Hematopoietic multipotent progenitor cell treated with erythropoietin and hydrocortisone succinate and interleukin-3 and kit ligand, for 8 days (in vitro differentiated cells): ENCODE data around the gene MED31.
"Not testable (repeated sequence)": the region's sequence is repeated elsewhere in the genome, so short reads cannot be mapped to it uniquely, and the experiment has no call there.

Experiments used
- DNase-seq: peaks from one replicate; pipeline ENCODE4 v3.0.0-alpha.2; 2015

The MED31 gene

DNA sequence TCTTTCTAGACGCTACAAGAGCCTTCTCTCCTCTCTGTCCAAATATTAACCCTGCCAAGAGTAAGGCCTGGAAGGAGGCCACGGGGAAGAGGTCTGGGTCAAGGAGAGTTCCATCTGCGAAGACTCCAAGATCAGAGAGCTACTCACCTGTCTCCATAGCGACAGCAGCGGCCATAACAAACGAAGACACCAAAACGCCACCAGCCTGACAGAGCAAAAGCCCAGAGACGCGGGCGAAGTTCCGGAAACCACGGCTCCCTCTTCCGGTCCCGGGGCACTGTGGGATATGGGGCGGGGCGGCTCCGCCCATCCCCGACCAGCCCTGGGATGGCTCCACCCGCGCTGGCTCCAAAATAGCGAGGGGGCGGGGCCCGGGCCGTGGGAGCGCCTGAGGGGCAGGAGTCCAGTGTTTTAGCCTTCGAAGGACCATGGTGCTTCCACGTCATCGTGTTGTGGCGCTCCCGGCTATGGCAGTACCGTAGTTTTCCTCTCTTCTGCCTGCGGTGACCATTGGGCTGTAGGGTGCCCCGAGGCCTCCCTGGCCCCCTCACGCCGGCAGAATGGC, at the start of gene MED31, which contains the start of gene C17orf100:
MED31 (minus strand) TSS at position 252 of the 565 bp plus-strand sequence; CDS start at position 175, 77 bp downstream.
C17orf100 (plus strand) TSS at position 409 of the 565 bp plus-strand sequence; CDS start at position 561, 152 bp downstream.
- DNase-seq: peak; percentile 95

DNA sequence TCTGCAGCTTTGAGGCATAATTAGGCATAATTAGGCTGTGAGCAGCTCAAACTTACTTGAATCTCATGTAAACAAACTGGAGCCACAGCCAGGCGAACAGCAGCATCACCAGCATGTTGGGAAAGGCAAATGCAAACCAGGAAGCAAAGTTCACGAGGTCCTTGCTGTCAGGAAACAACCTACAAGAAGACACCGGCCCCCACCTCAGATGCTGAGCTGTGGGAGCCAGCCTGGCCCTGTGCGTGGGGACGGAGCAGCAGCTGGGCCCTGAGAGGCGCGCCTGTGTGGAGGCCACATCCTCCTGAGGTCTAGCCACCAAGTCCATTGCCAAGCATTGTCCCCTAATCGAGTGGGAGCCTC, 49.5 kb upstream of the MED31 start:
- DNase-seq: no peak

DNA sequence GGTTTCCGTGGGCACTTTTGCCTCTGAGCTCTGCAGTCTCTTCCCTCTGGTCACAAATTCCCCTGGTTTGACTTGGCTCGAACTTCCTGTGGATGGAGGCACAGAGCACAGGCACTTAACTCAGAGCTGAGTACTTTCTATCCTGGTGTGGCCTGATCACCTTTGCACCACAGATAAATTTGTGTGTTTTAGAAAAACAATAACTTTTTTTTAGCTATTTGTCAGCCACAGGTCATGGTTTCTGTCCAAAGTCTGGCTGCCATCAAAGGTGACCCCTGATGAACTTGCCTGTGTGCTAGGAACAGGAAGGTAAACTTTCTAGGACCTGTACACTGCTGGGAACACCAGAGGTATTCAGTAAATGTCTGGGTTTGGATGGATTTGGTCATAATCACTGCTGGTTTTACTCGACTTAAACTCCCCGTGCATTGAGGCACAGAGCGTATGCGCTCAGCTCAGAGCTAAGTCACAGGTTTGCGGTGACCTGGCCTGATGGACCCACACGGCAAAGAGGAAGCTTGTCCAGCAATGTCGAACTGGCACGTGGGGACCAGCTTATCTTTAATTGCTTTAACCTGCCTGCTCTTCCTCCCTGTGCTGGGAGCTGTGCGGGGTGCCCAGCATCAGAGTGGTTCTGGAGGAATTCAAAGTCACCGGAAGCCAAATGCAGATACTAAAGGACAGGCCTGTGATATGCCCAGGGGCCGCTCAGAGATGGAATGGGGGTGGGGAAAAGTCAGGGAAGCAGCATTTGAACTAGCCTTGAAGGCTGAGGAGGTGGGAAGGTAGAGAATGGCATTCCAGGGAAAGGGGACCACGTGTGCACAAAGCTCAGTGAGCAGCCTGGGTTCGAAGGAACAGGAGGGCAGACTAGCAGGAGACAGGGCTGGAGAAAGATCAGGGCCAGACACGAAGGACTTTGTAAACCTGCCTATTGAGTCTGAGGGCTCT, 48.9 kb upstream of the MED31 start:
- no peak for DNase-seq

DNA sequence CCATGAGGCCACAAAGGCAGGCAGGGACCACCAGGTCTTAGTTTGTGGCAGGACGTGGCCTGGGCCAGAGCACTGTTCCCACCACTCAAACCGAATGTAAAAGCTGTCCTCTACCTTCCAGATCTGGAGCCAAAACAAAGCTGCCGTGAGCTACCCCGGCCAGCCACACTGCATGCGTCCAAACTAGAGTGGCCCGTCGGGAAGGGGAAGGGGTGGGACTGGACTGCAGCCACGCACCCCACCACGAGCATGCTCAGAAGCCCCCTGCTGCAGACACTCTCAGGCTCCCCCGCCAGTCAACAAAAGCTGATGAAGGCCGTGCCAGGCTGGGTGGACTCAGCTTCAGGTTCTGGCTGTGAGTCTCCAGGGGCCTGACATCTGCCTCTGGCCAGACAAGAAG, 46.6 kb upstream of the MED31 start:
- DNase-seq: no peak

DNA sequence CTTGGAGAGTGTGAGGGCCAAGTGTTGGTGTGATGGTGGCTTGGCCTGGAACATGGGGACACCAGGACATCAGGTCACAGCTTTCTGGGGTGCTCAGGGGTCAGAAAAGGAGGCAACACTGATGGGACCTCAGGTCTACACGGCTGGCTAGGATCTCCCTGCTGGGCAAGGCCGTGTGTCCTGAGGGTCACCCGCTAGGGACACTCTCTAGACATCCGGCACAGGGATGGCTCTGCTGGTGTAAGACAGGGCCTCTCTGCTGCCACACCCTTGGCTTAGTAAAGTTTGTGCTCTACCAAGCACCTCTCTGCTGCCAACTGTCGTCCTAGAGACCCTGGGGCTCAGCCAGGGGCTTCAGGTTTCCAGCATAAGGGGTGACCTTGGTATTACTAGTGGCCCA, 45.5 kb upstream of the MED31 start:
- DNase-seq: no peak

DNA sequence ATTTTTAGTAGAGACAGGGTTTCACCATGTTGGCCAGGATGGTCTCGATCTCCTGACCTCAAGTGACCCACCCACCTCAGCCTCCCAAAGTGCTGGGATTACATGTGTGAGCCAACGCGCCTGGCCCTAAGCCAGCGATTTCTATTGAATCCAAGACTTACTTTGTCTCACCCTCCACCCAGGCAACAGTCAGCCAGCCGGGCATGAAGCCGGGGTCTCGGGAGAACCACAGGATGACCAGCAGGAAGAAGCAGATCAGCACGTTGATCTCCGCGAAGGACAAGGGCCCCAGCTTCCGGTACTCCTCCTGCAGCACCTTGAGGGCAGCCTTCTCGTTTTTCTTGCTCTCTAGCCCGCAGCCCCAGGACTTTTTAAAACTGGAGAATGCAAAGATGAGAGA, 44.2 kb upstream of the MED31 start:
- no peak for DNase-seq

DNA sequence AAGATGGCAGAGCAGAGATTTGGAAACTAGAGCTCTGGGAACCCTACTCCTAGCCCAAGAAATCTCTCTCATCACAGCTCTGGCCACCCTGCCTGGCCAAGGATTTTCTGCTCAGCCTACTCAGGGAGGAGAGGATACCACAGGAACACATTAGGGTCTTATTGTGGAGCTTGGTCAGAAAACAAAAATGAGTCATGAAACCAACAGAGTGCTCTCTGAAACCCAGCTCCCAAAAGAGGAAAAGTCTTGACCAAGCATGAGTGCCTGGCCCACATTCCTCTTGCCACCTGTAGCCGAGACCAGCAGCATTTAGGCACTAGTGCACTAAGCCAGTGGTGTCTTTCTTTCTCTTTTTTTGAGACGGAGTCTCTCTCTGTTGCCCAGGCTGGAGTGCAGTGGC, 43.6 kb upstream of the MED31 start:
- DNase-seq: no peak

DNA sequence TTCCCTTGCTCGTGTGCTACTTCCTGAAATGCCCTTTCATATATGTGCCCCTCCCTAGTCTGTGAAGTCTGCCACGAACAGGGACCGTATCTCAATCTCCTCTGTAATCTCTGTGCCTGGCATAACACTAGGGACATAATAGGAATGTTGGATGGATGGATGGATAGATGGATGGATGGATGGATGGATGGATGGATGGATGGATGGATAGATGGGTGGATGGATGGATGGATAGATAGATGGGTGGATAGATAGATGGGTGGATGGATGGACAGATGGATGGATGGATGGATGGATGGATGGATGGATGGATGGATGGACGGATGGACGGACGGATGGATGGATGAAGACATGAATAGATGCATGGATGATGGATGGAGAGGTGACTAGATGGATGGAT, 40.6 kb upstream of the MED31 start:
- DNase-seq: not testable (repeated sequence)

DNA sequence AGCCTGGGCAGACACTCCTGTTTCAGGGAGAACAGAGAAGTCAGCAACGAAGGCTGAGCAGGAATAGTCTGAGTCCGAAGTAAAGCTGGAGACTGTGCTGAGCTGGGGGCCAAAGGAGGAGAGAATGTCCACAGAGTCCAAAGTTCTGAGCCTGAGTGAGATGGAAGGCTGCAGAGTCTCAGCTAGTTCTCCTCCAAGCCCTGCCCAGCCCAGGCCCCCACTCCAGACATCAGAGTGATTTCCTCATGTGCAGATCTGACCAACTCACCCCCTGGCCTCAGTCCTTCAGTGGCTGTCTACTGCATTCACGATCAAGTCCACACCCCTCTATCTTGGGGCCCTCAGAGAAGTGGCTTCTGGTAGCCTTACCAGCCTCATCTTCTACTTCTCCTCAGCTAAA, 40.1 kb upstream of the MED31 start:
- no peak for DNase-seq

DNA sequence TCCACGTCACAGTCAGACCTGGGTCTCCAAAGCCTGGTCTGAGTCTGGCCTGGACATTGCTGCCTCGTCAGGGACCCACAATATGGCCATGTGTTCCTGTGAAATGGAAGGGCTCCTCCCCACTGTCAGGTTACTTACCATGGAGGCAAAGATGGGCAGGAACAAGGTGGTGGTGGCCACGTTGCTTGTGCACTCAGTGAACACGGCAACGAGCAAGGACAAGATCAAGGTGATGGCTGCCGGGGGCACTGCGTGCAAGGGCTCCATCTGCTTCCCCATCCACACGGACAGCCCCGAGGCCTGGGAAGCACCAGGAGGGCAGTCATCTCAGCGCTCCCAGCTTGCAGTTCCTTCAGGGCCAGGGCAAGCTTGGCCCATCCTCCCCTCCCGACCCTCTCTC, 39.2 kb upstream of the MED31 start:
- DNase-seq: no peak

DNA sequence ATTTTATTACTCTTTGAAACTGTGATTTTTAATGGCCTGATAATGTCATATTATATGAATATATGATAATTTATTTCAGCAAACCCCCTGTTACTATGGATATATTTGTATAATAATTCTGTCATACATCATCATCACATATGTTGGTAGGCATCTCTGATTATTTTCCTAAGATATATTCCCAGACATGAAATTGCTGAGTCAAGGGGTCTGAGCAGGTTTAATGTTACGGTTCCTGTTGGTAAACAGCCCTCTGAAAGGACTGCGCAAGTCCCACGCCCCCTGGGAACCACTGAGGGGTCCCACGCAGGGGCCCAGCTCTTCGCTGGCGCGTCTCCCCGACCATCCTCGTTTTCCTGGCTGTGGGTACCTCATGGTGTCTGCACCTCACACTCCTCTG, 37.5 kb upstream of the MED31 start:
- no peak for DNase-seq

DNA sequence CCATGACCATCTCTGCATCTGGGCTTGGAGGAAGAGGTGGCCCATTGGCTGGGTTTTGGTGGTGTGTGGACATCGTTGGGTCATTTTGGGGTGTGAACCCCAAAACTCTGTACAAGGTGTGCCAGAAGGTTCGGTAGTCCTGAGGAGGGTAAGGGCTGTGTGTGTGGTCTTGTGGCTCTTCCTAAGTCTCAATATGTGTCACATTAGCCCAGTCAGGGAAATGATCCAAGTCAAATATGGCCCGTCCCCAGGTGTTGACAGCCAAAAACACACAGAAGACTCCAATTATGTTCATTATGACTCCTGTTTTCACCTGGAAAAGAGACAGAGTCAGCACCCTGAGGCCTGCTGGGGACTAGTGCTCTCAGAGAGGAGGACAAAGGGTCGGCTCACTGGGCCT, 34.6 kb upstream of the MED31 start:
- no peak for DNase-seq

DNA sequence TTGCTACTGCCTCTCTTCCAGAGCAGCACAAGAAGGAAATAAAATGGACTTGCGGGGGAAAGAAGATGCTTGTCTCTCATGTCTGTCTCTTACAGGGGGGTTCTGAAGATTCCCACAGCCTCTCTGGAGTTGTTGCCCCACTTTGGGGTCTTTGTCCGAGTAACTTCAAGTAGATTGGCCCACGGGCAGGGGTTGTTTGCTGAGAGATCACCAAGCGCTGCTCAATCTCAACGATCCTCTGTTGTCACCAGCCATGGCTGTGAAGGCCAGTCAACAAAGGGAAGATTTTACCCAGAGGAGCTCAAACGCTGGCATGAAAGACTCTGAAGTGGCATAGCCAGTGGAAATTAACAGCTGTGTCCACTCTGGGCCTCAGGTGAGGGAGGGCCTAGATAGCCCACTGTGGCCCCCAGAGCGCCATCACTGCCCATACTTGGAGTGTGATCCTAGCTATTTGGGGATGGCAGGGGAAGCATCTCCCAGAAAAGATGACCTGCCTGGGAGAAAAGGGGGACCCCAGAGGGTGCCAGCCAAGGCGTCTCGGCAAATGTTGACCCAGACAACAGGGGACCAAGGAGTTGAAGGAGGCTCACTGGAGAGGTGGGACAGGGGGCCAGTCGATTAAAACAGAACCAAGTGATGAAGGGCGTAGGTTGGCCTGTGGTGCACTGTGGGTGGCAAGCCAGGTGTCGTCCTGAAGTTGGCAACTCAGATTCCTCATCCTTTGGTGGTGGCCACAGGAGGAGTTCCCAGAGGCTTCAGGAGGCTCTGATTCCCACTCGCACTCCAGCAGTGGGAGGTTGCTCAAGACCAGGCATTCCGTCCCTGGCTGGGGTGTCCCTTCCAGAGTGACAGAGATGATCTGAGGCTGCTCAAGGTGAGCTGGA, 33.7 kb upstream of the MED31 start:
- DNase-seq: no peak

DNA sequence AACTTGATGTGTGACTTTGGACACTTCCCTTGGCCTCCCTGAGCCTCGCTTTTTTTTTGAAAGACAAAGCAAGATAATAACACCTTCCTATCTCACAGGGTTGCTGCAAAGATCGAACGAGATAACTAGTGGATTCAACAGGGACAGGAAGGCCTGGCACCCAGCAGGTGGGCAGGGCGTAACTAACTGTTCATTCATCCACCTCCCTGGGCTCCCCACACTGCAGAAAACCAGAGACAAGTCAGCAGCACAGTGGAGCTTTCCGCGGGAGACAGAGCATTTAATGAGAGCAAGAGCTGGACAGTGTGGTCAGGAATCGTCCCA, 33.0 kb upstream of the MED31 start:
- DNase-seq: no peak

DNA sequence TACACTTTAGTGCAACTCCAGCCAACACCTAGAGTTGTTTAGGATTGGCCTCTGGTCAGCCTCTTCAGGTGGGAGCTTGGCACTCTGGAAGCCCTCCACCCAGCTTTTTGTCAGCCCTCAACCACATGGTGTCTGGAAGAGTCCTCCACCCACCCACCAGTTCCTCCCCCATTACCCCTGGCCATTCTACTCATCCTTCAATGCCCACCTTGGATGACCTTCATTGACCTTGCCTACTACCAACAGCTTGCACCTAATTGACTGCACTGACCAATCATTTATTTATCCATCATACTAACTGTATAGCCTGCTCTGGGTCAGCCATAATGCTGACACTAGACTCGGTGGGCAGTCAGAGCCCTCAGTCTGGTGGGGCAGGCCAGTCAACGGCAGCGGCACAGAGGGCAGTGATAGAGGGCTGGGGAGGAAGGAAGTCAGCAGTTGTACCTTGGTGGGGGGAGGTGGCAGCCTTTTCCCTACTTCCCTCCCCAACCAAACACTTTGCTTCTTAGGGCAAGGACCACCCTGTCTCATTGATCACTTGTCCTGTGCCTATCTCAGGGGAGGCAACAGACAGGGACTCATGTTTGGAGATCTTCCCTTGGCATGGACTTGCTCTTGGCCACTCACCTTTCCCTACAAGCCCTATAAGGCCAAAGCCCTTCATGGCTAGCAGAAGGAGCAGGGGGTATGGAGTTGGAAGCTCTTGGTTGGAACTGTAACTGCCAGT, 32.5 kb upstream of the MED31 start:
- DNase-seq: no peak

DNA sequence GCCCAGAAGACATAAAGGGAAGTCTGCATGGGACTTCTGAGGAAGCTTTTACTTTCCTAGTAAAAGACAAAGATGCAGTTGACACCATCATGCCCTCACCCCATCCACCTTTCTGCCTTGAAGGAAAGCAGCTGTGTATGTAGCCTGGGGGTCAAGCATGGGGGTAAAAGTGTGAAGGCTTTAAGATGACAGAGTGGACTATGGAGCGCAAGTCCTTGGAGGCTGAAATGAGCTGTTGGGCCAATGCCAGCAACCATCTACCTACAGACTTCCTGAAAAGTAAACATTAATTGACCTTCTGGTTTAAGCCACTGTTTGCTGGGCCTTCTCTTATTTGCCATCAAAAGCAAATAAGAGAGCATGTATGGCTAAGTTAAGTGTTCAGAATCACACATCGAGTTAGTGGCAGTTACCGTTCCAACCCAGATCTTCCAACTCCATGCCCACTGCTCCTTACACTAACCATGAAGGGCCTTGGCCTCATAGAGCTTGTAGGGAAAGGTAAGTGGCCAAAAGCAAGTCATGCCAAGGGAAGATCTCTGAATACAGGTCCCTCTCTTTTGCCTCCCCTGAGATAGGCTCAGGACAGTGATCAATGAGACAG, 31.8 kb upstream of the MED31 start:
- DNase-seq: no peak

DNA sequence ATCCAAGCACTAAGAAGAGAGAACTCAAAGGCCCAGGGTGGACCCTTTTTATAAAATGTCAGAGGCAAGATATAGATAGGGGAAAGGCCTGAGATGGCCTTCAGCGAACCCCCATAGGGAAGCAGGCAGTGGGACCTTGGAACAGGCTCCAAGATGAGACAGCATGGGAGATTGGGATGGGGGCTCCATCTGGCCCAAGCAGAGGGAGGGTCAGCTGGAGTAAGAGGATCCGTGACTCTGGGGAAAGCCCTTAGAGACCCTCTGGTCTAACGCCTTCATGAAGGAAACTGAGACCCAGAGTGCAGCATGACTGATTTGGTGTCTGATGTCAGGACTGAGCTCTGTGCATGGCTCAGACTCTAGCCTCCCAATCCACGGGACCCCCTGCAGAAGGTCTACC, 30.9 kb upstream of the MED31 start:
- no peak for DNase-seq

DNA sequence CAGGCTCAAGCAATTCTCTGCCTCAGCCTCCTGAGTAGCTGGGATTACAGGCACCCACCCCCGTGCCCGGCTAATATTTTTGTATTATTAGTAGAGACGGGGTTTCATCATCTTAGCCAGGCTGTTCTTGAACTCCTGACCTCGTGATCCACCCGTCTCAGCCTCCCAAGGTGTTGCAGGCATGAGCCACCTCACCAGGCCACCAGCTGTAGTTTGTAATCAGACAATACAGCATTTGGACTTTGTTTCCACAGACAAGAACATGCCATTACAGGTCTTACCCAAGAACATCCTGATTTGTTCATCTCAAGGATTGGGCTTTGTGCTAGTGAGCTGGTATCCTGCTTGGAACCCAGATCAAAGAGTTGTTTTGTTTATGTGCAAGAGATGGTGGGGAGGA, 30.3 kb upstream of the MED31 start:
- no peak for DNase-seq

DNA sequence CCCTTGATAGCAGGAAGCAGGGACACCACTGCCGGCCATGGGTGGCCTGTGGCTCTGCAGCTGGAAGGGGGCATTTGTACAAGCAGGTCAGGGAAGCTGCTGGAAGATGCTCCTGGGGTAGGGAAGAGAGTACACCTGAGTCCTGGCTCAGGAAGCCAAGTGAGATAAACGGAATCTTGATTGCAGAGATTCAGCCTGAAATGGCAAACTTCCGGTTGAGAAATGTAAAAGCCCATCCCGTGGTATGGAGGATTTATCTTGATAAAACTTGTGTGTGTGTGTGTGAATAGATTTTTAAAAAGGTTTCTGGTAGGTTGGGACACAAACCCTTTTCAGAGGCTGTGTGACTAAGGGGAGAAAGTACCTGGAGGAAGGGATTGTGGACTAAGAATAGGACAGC, 29.8 kb upstream of the MED31 start:
- no peak for DNase-seq

DNA sequence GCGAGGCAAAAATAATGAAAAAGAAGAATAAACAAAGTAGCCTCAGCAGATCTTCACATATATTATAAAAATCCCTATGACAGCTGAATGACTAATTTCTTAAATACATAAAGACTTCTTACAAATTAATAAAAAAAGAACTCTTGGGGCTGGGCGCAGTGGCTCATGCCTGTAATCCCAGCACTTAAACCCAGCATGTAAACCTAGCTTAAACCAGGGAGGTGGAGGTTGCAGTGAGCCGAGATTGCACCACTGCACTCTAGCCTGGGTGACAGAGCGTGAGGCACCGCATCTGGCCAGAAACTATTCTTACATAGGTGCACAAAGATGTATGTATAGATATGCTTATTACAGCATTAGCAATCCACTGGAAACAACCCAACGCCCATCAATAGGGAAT, 27.8 kb upstream of the MED31 start:
- DNase-seq: no peak

DNA sequence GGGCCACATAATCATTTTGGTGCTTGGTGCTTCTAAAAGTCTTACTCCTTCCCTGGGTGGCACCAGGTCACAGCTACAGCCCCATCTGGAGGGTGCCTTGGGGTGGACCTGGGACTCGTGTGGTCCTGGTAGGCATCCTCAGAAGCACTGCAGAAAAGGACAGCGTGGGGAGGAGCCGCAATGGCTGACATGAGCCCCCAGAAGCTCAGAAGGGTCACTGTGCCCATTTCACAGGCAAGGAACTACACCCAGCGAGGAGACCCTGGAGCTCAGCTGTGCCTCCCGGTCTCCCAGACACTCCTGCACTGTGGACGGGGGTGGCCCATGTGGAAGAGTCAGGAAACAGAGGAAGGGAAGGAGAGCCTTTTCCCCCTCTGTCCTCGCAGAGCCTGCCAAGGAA, 26.5 kb upstream of the MED31 start:
- DNase-seq: no peak

DNA sequence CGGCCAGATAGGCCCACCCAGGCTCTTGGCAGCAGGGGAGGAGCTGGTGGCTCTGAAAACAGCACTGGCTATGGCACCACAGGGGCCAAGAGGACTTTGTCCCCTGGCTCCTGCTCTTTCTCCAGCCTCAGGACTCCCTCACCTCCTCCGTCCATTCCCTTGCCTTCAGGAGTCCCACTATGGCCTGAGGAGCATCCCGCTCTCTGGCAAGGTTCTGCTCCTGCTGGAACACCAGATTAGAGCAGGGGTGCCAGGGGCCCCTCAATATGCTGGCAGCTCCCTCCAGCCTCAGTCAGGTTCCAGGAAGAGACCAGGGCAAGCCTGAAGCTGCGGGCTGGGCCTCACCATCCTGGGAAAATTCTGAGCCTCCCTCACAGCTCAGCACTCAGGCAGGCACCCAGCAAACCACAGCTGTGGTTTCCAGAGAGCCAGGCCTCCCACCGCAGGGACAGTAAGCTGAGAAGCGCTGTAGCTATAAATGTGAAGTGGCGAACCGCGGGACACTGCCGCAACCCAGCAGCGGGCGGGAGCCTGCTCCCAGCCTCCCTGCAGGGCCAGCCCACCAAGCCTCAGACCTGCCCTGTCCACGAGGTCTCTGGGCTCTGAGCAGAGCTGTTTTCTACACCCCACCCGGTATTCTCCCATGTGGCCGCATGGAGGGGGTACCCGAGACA, 25.9 kb upstream of the MED31 start:
- DNase-seq: no peak
